ENCODE results near the gene HBD. TPM values are rescaled to one million over a fixed set of nuclear protein-coding genes. Genes with fewer than 3 reads are reported as not detected.

The HBD gene
- total RNA-seq (5.9 TPM in 1 of 2 replicates, not detected in the other), polyA plus RNA-seq (17.1 and 53.4 TPM in 2 replicates), polyA minus RNA-seq (ENCODE audit: low replicate concordance) (14.9 and 15.9 TPM in 2 replicates)
- 9.7 and 29.1 TPM in 2 replicates for polyA plus RNA-seq (2012)

- no peaks in the 10 kb centered on the region for H3K36me3 ChIP-seq (ENCODE audit: control insufficient read depth, insufficient read depth, low read length)
- peak within 1 kb of the TSS; percentile 83 for H2AFZ ChIP-seq (ENCODE audit: low read length)
- no peaks in the 10 kb centered on the region for H3K79me2 ChIP-seq (ENCODE audit: control insufficient read depth, insufficient read depth, low read length)
- H3K9ac ChIP-seq (ENCODE audit: insufficient read depth, low read length) = no peak within 1 kb of the TSS
- no peaks in the 10 kb centered on the region for H3K27me3 ChIP-seq (ENCODE audit: control insufficient read depth, insufficient read depth, low read length)
- DNase-seq (ENCODE audit: low read depth in 2 of 2) = peak; percentile 15 to 55
- H3K9me3 ChIP-seq (ENCODE audit: control insufficient read depth, insufficient read depth, low read depth, low read length) = no peaks in the 10 kb centered on the region
- peak within 1 kb of the TSS; percentile 68 for H3K4me2 ChIP-seq (ENCODE audit: extremely low read depth, insufficient read depth, low read length)
- TF ChIP-seq EZH2 (IDR thresholded peaks at IDR 0.05; ENCODE audit: low read length, missing control alignments) = no peak
- TF ChIP-seq, protein P1, sequence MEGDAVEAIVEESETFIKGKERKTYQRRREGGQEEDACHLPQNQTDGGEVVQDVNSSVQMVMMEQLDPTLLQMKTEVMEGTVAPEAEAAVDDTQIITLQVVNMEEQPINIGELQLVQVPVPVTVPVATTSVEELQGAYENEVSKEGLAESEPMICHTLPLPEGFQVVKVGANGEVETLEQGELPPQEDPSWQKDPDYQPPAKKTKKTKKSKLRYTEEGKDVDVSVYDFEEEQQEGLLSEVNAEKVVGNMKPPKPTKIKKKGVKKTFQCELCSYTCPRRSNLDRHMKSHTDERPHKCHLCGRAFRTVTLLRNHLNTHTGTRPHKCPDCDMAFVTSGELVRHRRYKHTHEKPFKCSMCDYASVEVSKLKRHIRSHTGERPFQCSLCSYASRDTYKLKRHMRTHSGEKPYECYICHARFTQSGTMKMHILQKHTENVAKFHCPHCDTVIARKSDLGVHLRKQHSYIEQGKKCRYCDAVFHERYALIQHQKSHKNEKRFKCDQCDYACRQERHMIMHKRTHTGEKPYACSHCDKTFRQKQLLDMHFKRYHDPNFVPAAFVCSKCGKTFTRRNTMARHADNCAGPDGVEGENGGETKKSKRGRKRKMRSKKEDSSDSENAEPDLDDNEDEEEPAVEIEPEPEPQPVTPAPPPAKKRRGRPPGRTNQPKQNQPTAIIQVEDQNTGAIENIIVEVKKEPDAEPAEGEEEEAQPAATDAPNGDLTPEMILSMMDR (conservative IDR thresholded peaks at IDR 0.05 in 1 of 2, IDR thresholded peaks at IDR 0.05 in 1 of 2; ENCODE audit: low read depth in 1 of 2, low read length in 2 of 2) = no peak
- peaks cover 9% of the 10 kb centered on the region for H3K4me1 ChIP-seq (ENCODE audit: control insufficient read depth, extremely low read depth, insufficient read depth, low read length)
- H4K20me1 ChIP-seq (ENCODE audit: control insufficient read depth, extremely low read depth, insufficient read depth, low read length) = no peaks in the 10 kb centered on the region
- peak within 1 kb of the TSS in 1 of 4 experiments; percentile 3 for H3K4me3 ChIP-seq (replicated peaks in 1 of 4; ENCODE audit: control extremely low read depth in 1 of 4, insufficient read depth in 1 of 4, low read depth in 3 of 4, low read length in 4 of 4)
- H3K27ac ChIP-seq (ENCODE audit: insufficient read depth, low read length) = no peak within 1 kb of the TSS
Measured at GRCh38 chr11:5234381-5234834, at the start of gene HBD. Gene HBD (minus strand): TSS chr11:5234483. CDS start chr11:5234433, 50 bp downstream.

DNA sequence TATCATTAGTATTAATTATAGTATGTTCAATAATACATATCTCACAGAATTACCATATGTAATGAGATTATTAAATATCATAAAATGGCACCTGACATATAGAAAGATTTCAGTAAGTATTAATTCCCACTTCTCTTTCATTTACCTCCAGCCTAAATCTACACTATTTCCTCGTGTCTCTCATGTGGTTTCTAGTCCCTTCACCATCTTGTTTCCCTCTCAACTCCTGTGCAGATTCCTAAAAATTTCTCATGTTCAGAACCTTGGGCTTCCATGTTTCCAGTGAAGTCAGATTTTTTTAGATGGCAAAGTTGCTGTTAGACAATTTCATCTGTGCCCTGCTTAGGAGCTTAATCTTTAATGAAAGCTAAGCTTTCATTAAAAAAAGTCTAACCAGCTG lies 49.6 kb upstream of the HBD start:
- Histone ChIP-seq H4K20me1 (ENCODE audit: control insufficient read depth, extremely low read depth, insufficient read depth, low read length) (no peaks in the 10 kb centered on the region), H3K27ac (ENCODE audit: insufficient read depth, low read length) (no peak overlapping the region), H3K27me3 (ENCODE audit: control insufficient read depth, insufficient read depth, low read length) (no peaks in the 10 kb centered on the region), H3K4me1 (ENCODE audit: control insufficient read depth, extremely low read depth, insufficient read depth, low read length) (peaks cover 16% of the 10 kb centered on the region), H3K9ac (ENCODE audit: insufficient read depth, low read length) (no peak overlapping the region), H3K9me3 (ENCODE audit: control insufficient read depth, insufficient read depth, low read depth, low read length) (no peaks in the 10 kb centered on the region), H3K4me3 (replicated peaks in 1 of 4; ENCODE audit: control extremely low read depth in 1 of 4, insufficient read depth in 1 of 4, low read depth in 3 of 4, low read length in 4 of 4) (no peak overlapping the region), H3K36me3 (ENCODE audit: control insufficient read depth, insufficient read depth, low read length) (no peaks in the 10 kb centered on the region), H3K4me2 (ENCODE audit: extremely low read depth, insufficient read depth, low read length) (no peak overlapping the region), H2AFZ (ENCODE audit: low read length) (no peak overlapping the region), H3K79me2 (ENCODE audit: control insufficient read depth, insufficient read depth, low read length) (no peaks in the 10 kb centered on the region)
- TF ChIP-seq, protein P1 (conservative IDR thresholded peaks at IDR 0.05 in 1 of 2, IDR thresholded peaks at IDR 0.05 in 1 of 2; ENCODE audit: low read depth in 1 of 2, low read length in 2 of 2) = no peak
- no peak for TF ChIP-seq EZH2 (IDR thresholded peaks at IDR 0.05; ENCODE audit: low read length, missing control alignments)
- no peak for DNase-seq (ENCODE audit: low read depth in 2 of 2)

DNA sequence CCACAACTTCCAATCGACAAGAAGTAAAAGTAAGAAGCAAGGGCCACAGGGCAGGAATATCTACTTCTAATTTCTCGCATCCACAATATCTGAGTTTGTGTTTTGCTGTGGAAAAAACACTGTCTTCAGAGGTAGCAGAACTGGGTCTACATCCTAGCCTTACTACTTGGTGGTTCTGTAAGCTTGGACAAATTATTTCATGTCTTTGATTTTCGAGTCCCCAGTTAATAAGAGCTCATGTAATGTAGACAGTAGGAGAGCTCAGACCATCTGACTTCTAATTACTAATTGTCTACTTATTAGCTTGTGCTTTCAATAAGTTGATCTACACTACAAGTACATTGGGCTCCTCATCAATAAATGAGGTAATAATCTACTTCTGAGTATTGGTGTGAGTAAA lies 48.8 kb upstream of the HBD start:
- no peak overlapping the region for H3K27ac ChIP-seq (ENCODE audit: insufficient read depth, low read length)
- no peaks in the 10 kb centered on the region for H4K20me1 ChIP-seq (ENCODE audit: control insufficient read depth, extremely low read depth, insufficient read depth, low read length)
- no peak for DNase-seq (ENCODE audit: low read depth in 2 of 2)
- no peaks in the 10 kb centered on the region for H3K9me3 ChIP-seq (ENCODE audit: control insufficient read depth, insufficient read depth, low read depth, low read length)
- no peak overlapping the region for H3K4me3 ChIP-seq (replicated peaks in 1 of 4; ENCODE audit: control extremely low read depth in 1 of 4, insufficient read depth in 1 of 4, low read depth in 3 of 4, low read length in 4 of 4)
- H3K4me2 ChIP-seq (ENCODE audit: extremely low read depth, insufficient read depth, low read length) = no peak overlapping the region
- no peak overlapping the region for H3K9ac ChIP-seq (ENCODE audit: insufficient read depth, low read length)
- peaks cover 14% of the 10 kb centered on the region for H3K4me1 ChIP-seq (ENCODE audit: control insufficient read depth, extremely low read depth, insufficient read depth, low read length)
- H3K79me2 ChIP-seq (ENCODE audit: control insufficient read depth, insufficient read depth, low read length) = no peaks in the 10 kb centered on the region
- no peak for TF ChIP-seq EZH2 (IDR thresholded peaks at IDR 0.05; ENCODE audit: low read length, missing control alignments)
- TF ChIP-seq, protein P1 (conservative IDR thresholded peaks at IDR 0.05 in 1 of 2, IDR thresholded peaks at IDR 0.05 in 1 of 2; ENCODE audit: low read depth in 1 of 2, low read length in 2 of 2) = no peak
- no peaks in the 10 kb centered on the region for H3K36me3 ChIP-seq (ENCODE audit: control insufficient read depth, insufficient read depth, low read length)
- no peaks in the 10 kb centered on the region for H3K27me3 ChIP-seq (ENCODE audit: control insufficient read depth, insufficient read depth, low read length)
- no peak overlapping the region for H2AFZ ChIP-seq (ENCODE audit: low read length)

Measured in fibroblast of lung (primary cell).